SW 1271 (cell line): ENCODE data around the gene KLF11.

Experiments used
- DNase-seq, 2 experiments: peaks; one replicate each; lab custom pipeline; 2025; lab: John Stamatoyannopoulos, UW

The KLF11 gene

DNA sequence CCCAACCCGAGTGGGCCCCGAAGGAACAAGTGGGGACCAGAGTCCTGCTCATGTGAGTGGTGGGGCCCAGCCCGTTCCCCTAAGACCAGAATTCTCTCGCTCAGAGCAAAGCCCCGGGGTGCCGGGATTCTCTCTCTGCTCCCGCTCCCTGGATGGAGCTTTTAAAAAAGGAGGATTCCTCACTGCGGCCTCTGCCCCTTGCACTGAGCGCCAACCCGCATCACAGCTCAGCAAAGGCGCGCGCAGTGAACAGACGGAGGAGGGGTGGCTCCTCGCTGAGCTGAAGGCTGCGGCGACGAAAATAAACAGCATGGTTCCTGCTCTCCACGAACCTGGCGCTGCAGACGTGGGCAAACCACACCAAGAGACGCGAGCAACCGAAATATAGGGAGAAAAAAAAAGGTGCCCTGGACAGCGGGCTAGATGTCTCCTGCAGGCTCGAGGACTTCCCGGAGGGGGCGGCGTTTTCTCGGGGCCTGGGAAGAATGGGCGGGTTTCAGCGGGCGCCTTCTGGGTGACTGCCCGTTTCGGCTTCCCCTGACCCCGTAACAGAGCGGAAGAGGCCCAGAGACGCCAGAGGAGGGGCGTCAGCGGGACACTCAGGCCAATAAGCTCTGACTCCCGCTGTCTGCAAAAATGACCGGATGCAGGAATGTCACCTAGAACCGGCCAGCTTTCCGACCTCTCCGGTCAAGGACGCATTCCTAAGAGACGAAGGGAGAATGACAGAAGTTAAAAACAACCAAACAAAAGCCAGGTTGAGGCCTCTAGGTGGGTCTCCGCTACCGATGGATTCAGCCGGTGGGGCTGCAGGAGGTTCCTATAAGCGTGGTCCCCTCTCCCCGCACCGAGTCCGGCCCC, 819 bp upstream of the KLF11 start:
- peak; percentile 29 to 68 for DNase-seq

DNA sequence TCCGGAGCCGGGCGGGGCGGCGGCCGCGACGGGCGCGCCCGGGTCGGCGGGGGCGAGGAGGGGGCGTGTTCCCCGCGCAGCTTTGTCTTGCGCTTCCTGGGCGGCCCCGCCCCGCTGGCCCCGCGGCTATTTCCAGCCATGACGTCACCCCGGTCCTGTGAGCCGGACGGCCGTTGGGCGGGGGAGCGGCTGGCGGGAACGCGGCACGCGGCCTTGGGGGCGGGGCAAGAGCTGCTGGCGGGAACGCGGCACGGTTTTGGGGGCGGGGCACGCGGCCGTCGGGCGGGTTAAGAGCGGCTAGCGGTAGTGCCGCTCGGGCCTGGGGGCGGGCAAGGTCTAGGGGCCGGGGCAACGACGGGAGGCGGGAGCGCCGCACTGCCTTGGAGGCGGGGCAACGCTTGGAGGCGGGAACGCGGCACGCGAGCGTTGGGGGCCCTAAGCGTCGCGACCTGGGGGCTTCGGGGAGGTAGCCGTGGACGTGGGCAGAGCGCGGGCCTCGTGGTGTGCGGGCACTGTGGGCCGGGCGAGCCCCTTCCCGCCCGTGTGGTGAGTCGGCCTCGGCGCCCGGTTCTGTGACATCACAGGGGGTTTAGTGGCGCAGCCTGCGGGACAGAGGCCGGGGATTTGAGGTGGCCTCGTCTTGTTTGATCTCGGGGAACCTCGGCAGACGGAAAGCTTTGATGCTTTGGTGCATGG, 704 bp downstream of the KLF11 start:
- peak; percentile 89 to 91 for DNase-seq

GRCh38 chr2:10045561-10046355, 2.4 kb downstream of the KLF11 start:
- no peak for DNase-seq

- no peak for DNase-seq
Measured at GRCh38 chr2:10046931-10047330, 3.6 kb downstream of the KLF11 start.

- DNase-seq, result no peak
Measured at GRCh38 chr2:10047616-10048500, 4.5 kb downstream of the KLF11 start.

DNA sequence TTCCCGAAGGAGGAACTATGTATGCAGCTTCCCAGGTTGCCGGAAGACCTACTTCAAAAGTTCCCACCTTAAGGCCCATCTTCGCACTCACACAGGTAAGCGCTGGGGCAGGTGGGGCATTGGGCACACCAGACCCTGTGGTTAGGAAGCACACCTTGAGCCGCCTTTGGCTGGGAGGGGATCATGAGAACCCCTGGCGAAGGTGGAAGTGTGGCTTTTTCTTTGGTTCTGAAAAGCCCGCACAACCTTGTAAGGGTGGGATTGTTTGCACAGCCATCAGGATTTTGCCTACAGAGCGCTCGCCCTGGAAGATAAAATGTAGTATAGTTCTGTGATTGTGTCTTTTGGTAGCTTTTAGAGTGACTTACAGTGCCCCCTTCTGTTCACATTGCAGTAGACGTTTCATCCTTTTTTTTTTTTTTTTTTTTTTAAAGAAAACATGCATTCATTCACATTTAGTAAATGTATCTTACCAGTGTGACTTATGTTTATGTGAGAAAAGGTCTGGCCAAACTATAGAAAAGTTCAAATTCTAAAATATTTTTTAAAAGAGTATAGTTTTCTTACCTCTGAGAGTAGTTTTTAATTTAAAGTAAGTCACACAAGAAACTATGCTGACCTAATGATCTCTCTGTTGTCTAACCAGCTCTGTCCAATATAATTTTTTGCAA, 5.3 kb downstream of the KLF11 start:
- peak in 1 of 2 experiments; percentile 70 for DNase-seq

DNA sequence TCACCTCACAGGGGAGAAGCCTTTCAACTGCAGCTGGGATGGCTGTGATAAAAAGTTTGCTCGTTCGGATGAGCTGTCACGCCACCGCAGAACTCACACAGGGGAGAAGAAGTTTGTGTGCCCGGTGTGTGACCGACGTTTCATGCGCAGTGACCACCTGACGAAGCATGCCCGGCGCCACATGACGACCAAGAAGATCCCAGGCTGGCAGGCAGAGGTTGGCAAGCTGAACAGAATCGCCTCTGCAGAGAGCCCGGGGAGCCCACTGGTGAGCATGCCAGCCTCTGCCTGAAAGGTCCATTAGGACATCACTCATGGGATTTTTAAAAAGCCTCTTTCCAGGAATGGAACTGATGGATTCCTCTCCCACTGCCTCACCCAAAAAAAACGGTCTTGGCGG, 8.9 kb downstream of the KLF11 start:
- no peak for DNase-seq

- no peak for DNase-seq
Measured at GRCh38 chr2:10053351-10053750, 10.0 kb downstream of the KLF11 start.

- no peak for DNase-seq
Measured at GRCh38 chr2:10054424-10054823, 11.1 kb downstream of the KLF11 start.

- no peak for DNase-seq
Measured at GRCh38 chr2:10054976-10055375, 11.6 kb downstream of the KLF11 start.

- DNase-seq, result no peak
Measured at GRCh38 chr2:10056439-10056838, 13.1 kb downstream of the KLF11 start.

- no peak for DNase-seq
Measured at GRCh38 chr2:10057231-10058107, 14.1 kb downstream of the KLF11 start.

DNA sequence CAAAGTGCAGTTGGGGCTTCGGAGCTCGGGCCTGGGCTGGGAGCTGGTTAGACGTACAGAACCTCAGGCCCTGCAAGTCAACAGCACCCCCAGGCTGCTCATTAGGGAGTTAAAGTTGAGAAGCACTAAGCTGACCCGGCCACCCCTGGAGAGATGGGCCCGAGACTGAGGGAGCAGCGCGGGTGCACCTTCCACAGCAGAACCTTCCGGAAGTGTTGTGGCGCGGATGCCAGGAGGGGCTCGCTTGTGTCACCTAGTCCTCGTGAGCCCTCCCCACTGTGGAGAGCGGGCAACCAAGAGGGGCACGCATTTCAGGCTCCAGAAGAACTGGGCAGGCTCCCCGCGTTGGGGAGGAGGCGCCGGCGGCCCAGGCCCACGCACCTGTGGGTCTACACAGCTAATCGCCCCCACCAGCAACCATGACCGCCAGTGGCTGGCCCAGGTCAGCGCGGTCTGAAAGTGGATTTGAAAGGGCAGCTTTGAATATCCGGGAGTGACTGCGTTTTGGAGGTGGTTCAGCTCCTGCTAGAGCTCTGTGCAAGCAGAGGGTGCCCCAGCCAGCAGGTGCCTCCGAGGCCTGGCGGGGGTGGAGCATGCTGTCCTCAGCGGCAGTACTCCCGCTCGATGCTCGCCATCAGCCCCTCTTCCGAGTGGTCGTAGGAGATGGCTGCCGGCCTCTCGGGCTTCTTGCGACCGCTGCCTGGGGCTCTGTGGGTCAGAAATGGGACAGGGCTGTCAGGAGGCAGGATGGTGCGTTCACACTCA, 15.1 kb downstream of the KLF11 start:
- DNase-seq, result no peak

DNA sequence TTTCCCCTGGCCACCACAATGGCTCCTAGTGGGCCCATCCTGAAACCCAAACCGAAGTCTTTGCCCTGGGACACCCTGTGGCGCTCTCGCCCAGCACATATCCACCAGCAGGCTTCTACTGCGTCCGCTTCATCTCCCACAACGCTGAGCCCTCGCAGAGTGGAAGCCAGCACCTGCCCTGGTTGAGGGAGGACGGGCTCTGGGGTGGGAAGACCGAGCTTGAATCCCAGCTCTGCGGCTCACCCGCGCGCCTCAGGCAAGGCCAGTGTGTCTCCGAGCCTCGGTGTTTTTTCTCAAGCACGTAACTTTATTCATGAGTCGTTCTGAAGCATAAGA, 15.6 kb downstream of the KLF11 start:
- DNase-seq, result no peak

GRCh38 chr2:10059552-10060335, 16.4 kb downstream of the KLF11 start:
- DNase-seq, result no peak

DNA sequence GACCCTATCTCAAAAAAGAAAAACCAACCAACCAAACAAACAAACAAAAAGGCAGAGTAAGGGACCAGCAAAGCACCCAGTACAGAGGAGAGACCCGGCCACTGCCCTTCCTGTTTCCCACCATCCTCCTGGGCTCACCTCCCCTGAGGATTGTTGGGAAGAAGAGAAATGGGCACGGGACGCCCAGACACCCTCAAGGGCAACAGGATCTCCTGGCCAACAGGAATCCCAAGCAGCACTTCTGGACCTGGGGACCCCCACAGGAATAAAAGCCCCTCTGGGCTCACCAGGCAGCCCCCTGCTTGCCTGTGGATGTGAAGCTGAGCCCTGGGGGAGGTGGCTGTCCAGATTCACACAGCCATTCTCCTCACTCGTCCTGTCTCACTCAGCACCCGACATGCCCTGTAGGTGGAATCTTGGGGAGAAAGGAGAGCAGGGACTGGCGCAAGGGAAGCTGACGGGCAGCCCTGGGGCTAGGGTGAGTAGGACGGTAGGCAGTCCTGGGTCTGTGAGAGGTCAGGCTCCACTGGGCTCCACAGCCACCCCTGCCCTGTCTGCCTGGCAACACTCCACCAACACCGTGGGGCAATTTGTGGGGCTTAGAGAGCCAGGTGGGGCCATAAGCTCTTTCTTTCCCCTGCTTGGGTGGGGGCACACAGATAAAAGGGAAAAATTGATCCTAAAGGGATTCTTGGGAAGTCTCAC, 18.0 kb downstream of the KLF11 start:
- DNase-seq, result no peak

DNA sequence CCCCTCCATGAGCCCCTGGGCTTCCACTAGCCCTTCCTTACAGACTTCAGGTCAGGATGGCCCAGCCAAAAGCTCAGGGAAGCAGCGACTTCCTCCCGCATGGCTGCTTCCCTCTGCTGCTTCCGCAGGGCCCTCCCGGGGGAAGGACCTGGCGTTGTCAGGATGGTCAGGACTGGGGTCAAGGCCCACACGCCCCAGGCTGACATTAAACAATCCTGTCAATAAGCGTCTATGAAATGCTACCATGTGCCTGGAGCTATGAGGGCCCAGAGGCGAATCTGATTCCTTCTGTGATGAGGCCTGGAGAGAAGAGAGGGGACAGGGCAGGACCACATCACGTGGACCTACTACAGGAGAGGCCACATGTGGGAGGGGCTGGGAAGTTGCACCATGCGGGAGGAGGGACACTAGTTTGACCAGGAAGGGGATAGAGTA, 19.6 kb downstream of the KLF11 start:
- DNase-seq, result no peak

DNA sequence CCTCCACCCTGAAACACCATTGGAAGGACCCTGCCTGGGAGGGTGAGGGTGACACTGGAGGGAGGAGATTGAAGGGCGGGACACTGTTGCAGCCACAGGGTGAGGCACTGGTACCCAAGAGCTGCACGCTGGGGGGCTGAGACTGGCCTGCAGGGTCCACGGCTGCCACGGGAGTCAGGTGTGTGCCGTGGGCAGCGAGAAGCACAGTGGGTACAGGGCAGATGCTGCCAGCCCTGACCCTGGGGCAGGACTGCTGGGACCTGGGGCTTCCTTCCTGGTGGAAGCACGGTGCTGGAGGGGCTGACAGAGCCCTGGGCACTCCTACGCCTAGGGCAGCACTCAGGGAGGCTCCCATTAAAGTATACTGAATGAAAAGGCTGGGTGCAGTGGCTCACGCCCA, 20.2 kb downstream of the KLF11 start:
- no peak for DNase-seq
